ENCODE results near the gene BCAS1. TPM values are rescaled to one million over a fixed set of nuclear protein-coding genes. Genes with fewer than 3 reads are reported as not detected.
A peak's percentile ranks its signal among the peaks of the same experiment; 100 is the strongest.
"Not testable (repeated sequence)": the region's sequence is repeated elsewhere in the genome, so short reads cannot be mapped to it uniquely, and the experiment has no call there.

The BCAS1 gene
- total RNA-seq, 1 experiment from 2014 or later: not detected

DNA sequence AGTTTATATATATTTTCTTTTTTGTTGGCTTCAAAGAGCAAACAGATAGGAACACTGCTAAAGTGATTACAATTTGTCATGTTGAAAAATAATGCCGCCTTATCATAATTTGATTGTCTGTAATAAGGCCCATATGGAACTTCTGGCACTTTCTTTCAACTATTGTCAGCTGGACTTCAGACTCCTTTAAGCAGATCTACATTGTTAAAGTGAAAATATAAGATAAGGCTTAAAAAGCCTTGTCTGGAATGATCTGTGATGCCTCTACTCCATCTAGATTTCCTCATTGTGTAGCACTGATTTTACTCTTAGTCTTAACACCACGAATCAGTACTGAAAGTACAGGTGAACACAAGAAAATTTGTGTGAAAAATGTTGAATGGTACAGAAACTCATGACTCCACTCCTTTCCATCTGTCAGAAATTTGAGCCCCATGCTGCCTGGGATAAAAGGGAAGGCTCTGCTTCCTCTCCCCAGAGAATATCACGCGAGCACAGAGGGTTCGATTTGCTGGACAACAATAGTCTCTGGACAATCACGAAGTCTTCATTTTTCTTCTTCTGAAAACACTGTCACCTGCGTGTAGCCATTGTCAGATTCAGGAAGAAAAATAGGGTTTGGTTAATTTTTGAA is 56.0 kb downstream of the BCAS1 start:
- DNase-seq (ENCODE audit: low read depth, low spot score): no peak
- in situ Hi-C loops (cut with HindIII; ENCODE audit: low pct_unique_long_range_greater_than_20kb, low sequenced_read_pairs): no loop called here

DNA sequence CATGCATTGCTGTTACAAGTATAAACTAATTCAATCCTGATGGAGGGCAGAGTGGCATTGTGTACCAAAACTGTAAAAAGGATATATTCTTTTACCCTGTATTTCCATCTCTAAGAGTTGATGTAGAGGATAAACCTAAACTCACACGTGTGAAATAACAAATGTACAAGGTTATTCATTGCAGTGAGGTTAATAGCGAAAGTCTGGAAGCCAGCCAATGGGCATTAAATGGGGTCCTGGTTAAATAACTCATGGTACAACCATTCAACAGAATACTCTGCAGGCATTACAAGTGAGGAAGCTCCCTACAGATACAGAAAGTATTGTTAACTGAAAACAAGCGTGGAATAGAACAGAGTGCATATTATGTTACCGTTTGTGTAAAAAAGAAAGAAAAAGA is 56.9 kb downstream of the BCAS1 start:
- in situ Hi-C loops (cut with HindIII; ENCODE audit: low pct_unique_long_range_greater_than_20kb, low sequenced_read_pairs): no loop called here
- peak; percentile 6 for DNase-seq (ENCODE audit: low read depth, low spot score)

GRCh38 chr20:54011346-54011745 is 59.0 kb downstream of the BCAS1 start:
- in situ Hi-C loops (cut with HindIII; ENCODE audit: low pct_unique_long_range_greater_than_20kb, low sequenced_read_pairs): no loop called here
- no peak for DNase-seq (ENCODE audit: low read depth, low spot score)

DNA sequence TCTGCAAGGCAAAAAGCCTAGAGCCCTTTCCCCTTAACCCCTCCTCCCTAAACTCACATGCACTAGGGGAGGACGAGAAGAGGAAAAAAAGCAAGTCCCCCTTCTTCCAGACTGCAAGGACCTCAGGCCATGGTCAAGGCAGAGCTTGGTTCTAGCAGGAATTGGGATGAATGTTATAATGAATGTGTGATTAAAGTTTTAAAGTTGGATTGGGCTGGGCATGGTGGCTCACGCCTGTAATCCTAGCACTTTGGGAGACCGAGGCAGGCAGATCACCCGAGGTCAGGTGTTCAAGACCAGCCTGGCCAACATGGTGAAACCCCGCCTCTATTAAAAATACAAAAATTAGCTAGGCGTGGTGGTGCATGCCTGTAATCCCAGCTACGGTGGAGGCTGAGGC is 64.2 kb downstream of the BCAS1 start:
- DNase-seq (ENCODE audit: low read depth, low spot score); in situ Hi-C loops (cut with HindIII; ENCODE audit: low pct_unique_long_range_greater_than_20kb, low sequenced_read_pairs): not testable (repeated sequence)

GRCh38 chr20:54005524-54005923 is 64.9 kb downstream of the BCAS1 start:
- in situ Hi-C loops (cut with HindIII; ENCODE audit: low pct_unique_long_range_greater_than_20kb, low sequenced_read_pairs): no loop called here
- no peak for DNase-seq (ENCODE audit: low read depth, low spot score)

GRCh38 chr20:54004445-54004844 is 65.9 kb downstream of the BCAS1 start:
- in situ Hi-C loops (cut with HindIII; ENCODE audit: low pct_unique_long_range_greater_than_20kb, low sequenced_read_pairs): no loop called here
- DNase-seq (ENCODE audit: low read depth, low spot score): no peak

GRCh38 chr20:54002741-54003140 is 67.7 kb downstream of the BCAS1 start:
- in situ Hi-C loops (cut with HindIII; ENCODE audit: low pct_unique_long_range_greater_than_20kb, low sequenced_read_pairs): no loop called here

GRCh38 chr20:54002056-54002575 is 68.3 kb downstream of the BCAS1 start:
- no peak for DNase-seq (ENCODE audit: low read depth, low spot score)
- in situ Hi-C loops (cut with HindIII; ENCODE audit: low pct_unique_long_range_greater_than_20kb, low sequenced_read_pairs): no loop called here

More at GRCh38 chr20:54002741-54003140, 67.7 kb downstream of the BCAS1 start:
- no peak for DNase-seq (ENCODE audit: low read depth, low spot score)

DNA sequence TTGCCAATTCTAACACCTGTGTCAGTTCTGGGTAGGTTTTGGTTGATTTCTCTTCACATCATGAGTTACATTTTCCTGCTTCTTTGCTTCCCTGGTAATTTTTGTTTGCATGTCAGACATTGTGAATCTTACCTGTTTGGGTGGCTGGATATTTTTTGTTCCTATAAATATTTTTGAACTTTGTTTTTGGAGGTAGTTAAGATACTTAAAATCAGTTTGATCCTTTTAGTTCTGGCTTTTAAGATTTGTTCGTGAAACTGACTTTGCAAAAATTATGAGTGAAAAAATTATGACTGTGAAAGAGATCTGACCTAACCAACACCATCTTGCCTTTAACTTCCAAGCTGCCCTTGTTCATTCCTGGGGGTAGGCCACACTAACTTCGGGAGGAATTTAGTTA is 69.5 kb downstream of the BCAS1 start:
- in situ Hi-C loops (cut with HindIII; ENCODE audit: low pct_unique_long_range_greater_than_20kb, low sequenced_read_pairs): no loop called here
- DNase-seq (ENCODE audit: low read depth, low spot score): no peak

GRCh38 chr20:54000262-54000661 is 70.1 kb downstream of the BCAS1 start:
- in situ Hi-C loops (cut with HindIII; ENCODE audit: low pct_unique_long_range_greater_than_20kb, low sequenced_read_pairs): no loop called here
- DNase-seq (ENCODE audit: low read depth, low spot score): no peak

DNA sequence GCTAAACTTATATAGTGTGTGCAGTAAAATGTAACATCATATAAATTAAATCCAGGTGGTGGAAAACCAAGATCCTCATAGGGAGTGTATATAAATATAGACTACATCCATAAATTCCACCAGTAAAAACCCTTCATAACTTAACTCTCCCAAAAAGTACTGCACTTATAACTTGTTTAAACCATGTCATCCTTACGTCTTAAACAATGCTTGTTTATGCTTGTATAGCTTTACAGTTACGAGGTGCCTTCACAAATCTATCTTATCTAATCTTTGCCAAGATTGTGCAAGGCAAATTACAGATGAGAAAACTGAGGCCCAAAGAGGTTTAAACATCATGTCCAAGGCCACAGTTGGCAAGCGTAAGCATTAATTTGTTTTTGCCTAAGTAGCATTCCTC is 71.3 kb downstream of the BCAS1 start:
- no peak for DNase-seq (ENCODE audit: low read depth, low spot score)
- in situ Hi-C loops (cut with HindIII; ENCODE audit: low pct_unique_long_range_greater_than_20kb, low sequenced_read_pairs): no loop called here

DNA sequence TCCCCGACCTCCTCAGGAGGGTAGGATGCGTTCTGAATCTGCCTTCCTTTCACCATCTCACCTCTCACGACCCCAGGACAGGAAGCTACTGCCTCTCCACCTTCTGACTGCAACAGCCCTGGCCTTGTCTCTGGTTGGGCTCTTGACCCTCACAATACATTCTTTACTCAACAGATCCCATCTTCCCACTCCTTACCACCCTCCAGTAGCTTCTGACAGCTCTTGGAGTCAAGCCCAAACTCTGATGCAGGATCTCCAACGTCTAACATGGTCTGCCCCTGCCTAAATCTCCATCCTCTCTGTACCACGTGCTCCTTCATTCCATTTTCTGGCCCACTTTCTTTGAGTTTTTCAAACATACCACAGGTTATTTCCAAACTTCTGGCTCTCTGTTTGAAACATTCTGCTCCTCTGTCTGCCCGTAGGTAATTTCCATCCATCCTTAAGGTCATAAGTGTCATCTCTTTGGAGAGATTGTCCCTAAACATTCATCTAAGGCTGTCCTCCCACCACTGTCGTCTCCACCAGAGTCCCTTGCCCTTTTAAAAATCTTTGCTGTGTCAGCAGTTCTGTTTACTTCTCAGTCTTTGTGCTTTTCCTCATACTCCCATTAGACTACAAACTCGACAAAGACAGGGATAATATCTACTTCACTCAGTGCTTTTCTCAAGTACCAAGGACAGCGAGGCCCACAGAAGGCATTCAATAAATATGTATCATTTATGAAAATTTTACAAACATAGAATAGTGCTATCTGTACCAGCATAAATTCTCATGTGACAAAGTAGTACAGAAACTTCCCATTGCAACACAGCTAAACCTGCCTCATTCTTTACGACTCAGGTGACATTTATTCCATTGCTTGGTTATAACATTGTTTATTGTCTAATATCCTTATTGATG is 73.6 kb downstream of the BCAS1 start:
- in situ Hi-C loops (cut with HindIII; ENCODE audit: low pct_unique_long_range_greater_than_20kb, low sequenced_read_pairs): no loop called here
- DNase-seq (ENCODE audit: low read depth, low spot score): no peak

DNA sequence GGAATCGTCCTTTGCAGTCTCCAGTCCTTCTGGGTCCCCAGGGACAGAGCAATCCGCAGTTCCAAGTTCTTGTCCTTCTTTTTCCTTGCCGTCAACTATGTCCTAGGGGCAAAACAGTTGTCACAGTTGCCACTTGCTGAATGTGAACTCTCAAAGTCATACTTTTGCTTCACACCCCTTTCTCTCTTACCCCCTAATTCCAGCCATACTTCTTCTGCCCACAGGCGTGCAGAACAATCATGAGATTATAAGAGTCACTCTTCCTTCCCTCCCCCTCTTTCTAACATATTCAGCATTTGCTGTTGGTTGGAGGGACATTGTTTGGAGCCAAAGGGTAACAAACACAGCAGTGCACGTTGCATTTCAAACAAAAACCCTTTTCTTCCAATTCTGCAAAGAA is 74.4 kb downstream of the BCAS1 start:
- in situ Hi-C loops (cut with HindIII; ENCODE audit: low pct_unique_long_range_greater_than_20kb, low sequenced_read_pairs): no loop called here
- no peak for DNase-seq (ENCODE audit: low read depth, low spot score)

DNA sequence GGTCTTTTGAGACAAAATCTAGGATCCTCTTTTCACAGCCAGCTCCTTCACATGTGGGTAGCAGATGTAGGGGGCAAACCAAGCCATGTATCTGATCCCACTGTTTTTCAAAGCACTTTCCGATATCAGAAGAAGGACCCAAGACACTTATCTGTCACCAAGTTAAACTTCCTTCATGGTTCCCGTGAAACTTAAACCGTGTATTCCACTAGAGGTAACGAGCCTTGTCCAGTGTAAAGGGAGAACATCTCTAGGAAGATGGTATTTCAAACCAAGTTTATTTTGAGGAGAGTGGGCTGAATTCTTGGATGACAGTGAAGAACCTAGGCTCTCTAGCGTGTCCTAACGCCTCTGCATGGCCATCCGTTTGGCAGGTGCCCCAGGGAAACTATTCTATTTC is 76.3 kb downstream of the BCAS1 start:
- DNase-seq (ENCODE audit: low read depth, low spot score): no peak
- in situ Hi-C loops (cut with HindIII; ENCODE audit: low pct_unique_long_range_greater_than_20kb, low sequenced_read_pairs): no loop called here

DNA sequence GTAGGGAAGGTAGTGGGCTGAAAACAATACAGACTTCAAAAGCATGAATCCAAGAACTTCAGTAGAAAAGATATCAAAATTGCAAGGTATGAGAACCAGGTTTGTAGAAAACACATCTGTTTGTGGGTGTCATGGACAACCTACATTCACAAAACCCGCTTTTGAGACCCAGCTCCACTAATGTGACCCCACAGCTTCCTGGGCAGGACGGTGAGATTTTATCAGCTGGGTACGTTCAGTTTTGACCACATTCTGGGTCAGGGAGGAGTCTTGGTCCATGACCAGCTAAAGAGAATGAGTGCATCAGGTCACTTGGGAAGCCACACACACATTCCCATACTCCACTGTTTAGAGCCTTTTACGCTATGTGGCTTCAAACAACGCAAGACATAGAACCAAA is 77.1 kb downstream of the BCAS1 start:
- no peak for DNase-seq (ENCODE audit: low read depth, low spot score)
- in situ Hi-C loops (cut with HindIII; ENCODE audit: low pct_unique_long_range_greater_than_20kb, low sequenced_read_pairs): no loop called here

- in situ Hi-C loops (cut with HindIII; ENCODE audit: low pct_unique_long_range_greater_than_20kb, low sequenced_read_pairs): no loop called here
- DNase-seq (ENCODE audit: low read depth, low spot score): no peak
Observed at GRCh38 chr20:53990768-53991450, 79.5 kb downstream of the BCAS1 start.

DNA sequence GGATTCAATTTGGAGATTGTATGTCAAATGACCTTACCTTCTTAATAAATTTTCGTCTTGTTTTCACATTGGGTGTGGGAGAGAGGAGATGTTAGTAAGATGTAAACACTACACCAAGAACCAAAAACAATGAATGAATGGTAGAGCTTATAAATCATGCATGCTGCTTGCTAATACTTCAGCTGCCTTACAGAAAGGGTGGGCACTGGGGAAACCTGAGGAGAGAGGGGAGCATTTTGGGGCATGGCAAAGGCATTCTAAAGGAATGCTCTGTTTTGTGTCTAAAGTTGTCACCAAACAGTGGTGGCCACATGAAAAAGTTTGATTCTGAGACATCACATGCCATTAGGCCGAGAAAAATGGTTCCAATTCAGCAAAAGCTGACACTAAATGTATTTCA is 80.4 kb downstream of the BCAS1 start:
- in situ Hi-C loops (cut with HindIII; ENCODE audit: low pct_unique_long_range_greater_than_20kb, low sequenced_read_pairs): no loop called here
- DNase-seq (ENCODE audit: low read depth, low spot score): no peak

GRCh38 chr20:53989401-53989800 is 81.0 kb downstream of the BCAS1 start:
- no peak for DNase-seq (ENCODE audit: low read depth, low spot score)

More at GRCh38 chr20:53989401-53989800, 81.0 kb downstream of the BCAS1 start:
- in situ Hi-C loops (cut with HindIII; ENCODE audit: low pct_unique_long_range_greater_than_20kb, low sequenced_read_pairs): no loop called here

All from SK-MEL-5 (cell line).